H9 (cell line): Measurements from ENCODE around the gene ITIH4. TPM values are rescaled to one million over a fixed set of nuclear protein-coding genes. Genes with fewer than 3 reads are reported as not detected.

Experiments used
- DNase-seq: peaks from one replicate; pipeline ENCODE4 v3.0.0-alpha.2; 2017
- H2AFZ ChIP-seq: one replicate; pipeline ENCODE4 v1.6.1; 2013; ENCODE audit warnings: mild to moderate bottlenecking, low read length, control low read depth, moderate library complexity
- H2AK5ac ChIP-seq: 2 replicates; pipeline ENCODE4 v1.6.1; 2013; ENCODE audit warnings: low read length, control low read depth, mixed read lengths; ENCODE audit not compliant: insufficient read length
- H2BK120ac ChIP-seq: one replicate; pipeline ENCODE4 v1.6.1; 2013; ENCODE audit warnings: low read depth, mild to moderate bottlenecking, low read length, control low read depth, inconsistent platforms; ENCODE audit not compliant: poor library complexity, severe bottlenecking
- H2BK12ac ChIP-seq: 2 replicates; pipeline ENCODE4 v1.6.1; 2013; ENCODE audit warnings: low read length, control low read depth, mixed read lengths, low read depth; ENCODE audit not compliant: insufficient read length
- H2BK15ac ChIP-seq: 2 replicates; pipeline ENCODE4 v1.6.1; 2013; ENCODE audit warnings: low read depth, low read length, control low read depth
- H2BK20ac ChIP-seq: one replicate; pipeline ENCODE4 v1.6.1; 2013; ENCODE audit warnings: low read depth, mild to moderate bottlenecking, low read length, control low read depth, inconsistent platforms; ENCODE audit not compliant: poor library complexity, severe bottlenecking
- H2BK5ac ChIP-seq: 2 replicates; pipeline ENCODE4 v1.6.1; 2013; ENCODE audit warnings: low read length, control low read depth, mixed read lengths; ENCODE audit not compliant: insufficient read length
- H3K14ac ChIP-seq: 2 replicates; pipeline ENCODE4 v1.6.1; 2013; ENCODE audit warnings: low read length, control low read depth; ENCODE audit not compliant: insufficient read depth
- H3K18ac ChIP-seq: 2 replicates; pipeline ENCODE4 v1.6.1; 2013; ENCODE audit warnings: low read depth, mild to moderate bottlenecking, mixed read lengths, low read length, control low read depth; ENCODE audit not compliant: insufficient read length
- H3K23ac ChIP-seq: 2 replicates; pipeline ENCODE4 v1.6.1; 2013; ENCODE audit warnings: low read length, control low read depth, mixed read lengths, low read depth; ENCODE audit not compliant: insufficient read length
- H3K23me2 ChIP-seq: 2 replicates; pipeline ENCODE4 v1.6.1; 2013; ENCODE audit warnings: low read depth, mild to moderate bottlenecking, mixed read lengths, low read length, control low read depth; ENCODE audit not compliant: insufficient read length, poor library complexity, severe bottlenecking
- H3K27ac ChIP-seq: 2 replicates; pipeline ENCODE4 v1.5.1; 2013; ENCODE audit warnings: low read length, control low read depth, mixed read lengths, low read depth; ENCODE audit not compliant: insufficient read length
- H3K27me3 ChIP-seq: 2 replicates; pipeline ENCODE4 v1.6.1; 2013; ENCODE audit warnings: low read length, control low read depth, inconsistent platforms; ENCODE audit not compliant: insufficient read depth
- H3K4ac ChIP-seq: 2 replicates; pipeline ENCODE4 v1.6.1; 2013; ENCODE audit warnings: low read depth, mild to moderate bottlenecking, control low read depth, inconsistent platforms, low read length, moderate library complexity
- H3K4me1 ChIP-seq: 2 replicates; pipeline ENCODE4 v1.6.1; 2013; ENCODE audit warnings: low read length, control low read depth, inconsistent platforms; ENCODE audit not compliant: insufficient read depth
- H3K4me2 ChIP-seq: 2 replicates; pipeline ENCODE4 v1.6.1; 2013; ENCODE audit warnings: low read length, control low read depth, mixed read lengths; ENCODE audit not compliant: insufficient read length, insufficient read depth
- H3K56ac ChIP-seq: 2 replicates; pipeline ENCODE4 v1.6.1; 2013; ENCODE audit warnings: low read depth, mild to moderate bottlenecking, mixed read lengths, low read length, control low read depth; ENCODE audit not compliant: insufficient read length
- H3K79me1 ChIP-seq: 2 replicates; pipeline ENCODE4 v1.6.1; 2013; ENCODE audit warnings: low read depth, mild to moderate bottlenecking, moderate library complexity, low read length, control low read depth, inconsistent platforms; ENCODE audit not compliant: insufficient read depth, poor library complexity, severe bottlenecking
- H3K79me2 ChIP-seq: 2 replicates; pipeline ENCODE4 v1.6.1; 2013; ENCODE audit warnings: low read length, control low read depth, inconsistent platforms; ENCODE audit not compliant: insufficient read depth
- H3K9ac ChIP-seq: 2 replicates; pipeline ENCODE4 v1.6.1; 2013; ENCODE audit warnings: low read length, control low read depth, mixed read lengths; ENCODE audit not compliant: insufficient read length; ENCODE audit errors: extremely low read depth
- H3K9me3 ChIP-seq: one replicate; pipeline ENCODE4 v1.6.1; 2013; ENCODE audit warnings: low read depth, low read length, inconsistent platforms; ENCODE audit not compliant: control insufficient read depth
- H3T11ph ChIP-seq: one replicate; pipeline ENCODE4 v1.6.1; 2013; ENCODE audit warnings: mild to moderate bottlenecking, low read length, control low read depth, inconsistent platforms
- H4K20me1 ChIP-seq: one replicate; pipeline ENCODE4 v1.6.1; 2013; ENCODE audit not compliant: control insufficient read depth, insufficient read length, insufficient read depth
- H4K5ac ChIP-seq: 2 replicates; pipeline ENCODE4 v1.6.1; 2013; ENCODE audit warnings: low read depth, mild to moderate bottlenecking, mixed read lengths, low read length, control low read depth; ENCODE audit not compliant: insufficient read length
- H4K8ac ChIP-seq: replicated peaks from 2 replicates; pipeline ENCODE4 v1.6.1; 2013; ENCODE audit warnings: low read length, control low read depth, mixed read lengths, low read depth; ENCODE audit not compliant: insufficient read length
- H4K91ac ChIP-seq: 2 replicates; pipeline ENCODE4 v1.6.1; 2013; ENCODE audit warnings: low read depth, mild to moderate bottlenecking, moderate library complexity, mixed read lengths, low read length, control low read depth; ENCODE audit not compliant: insufficient read length
- H3K27ac Mint-ChIP-seq, 3 experiments: 2 replicates in 2 of 3; 3 replicates in 1 of 3; pipeline ENCODE4 v1.8.0; 2020 to 2021; ENCODE audit warnings: mixed read lengths in 3 of 3, mild to moderate bottlenecking in 1 of 3, moderate library complexity in 1 of 3
- H3K27me3 Mint-ChIP-seq: 2 replicates; pipeline ENCODE4 v1.8.0; 2021; ENCODE audit warnings: low read depth, mild to moderate bottlenecking, moderate library complexity, mixed read lengths
- H3K36me3 Mint-ChIP-seq, 3 experiments: 2 replicates in 2 of 3; 3 replicates in 1 of 3; pipeline ENCODE4 v1.8.0; 2020 to 2021; ENCODE audit warnings: low read depth in 3 of 3, mixed read lengths in 3 of 3; ENCODE audit not compliant: insufficient read depth in 1 of 3
- H3K4me1 Mint-ChIP-seq, 2 experiments: 2 replicates each; pipeline ENCODE4 v1.8.0; 2020; ENCODE audit warnings: mixed read lengths in 2 of 2
- H3K4me3 Mint-ChIP-seq, 2 experiments: 2 replicates in 1 of 2; 3 replicates in 1 of 2; pipeline ENCODE4 v1.8.0; 2020 to 2021; ENCODE audit warnings: mild to moderate bottlenecking in 2 of 2, mixed read lengths in 2 of 2, moderate library complexity in 1 of 2
- H3K9me3 Mint-ChIP-seq, 2 experiments: 2 replicates in 1 of 2; 3 replicates in 1 of 2; pipeline ENCODE4 v1.8.0; 2020; ENCODE audit warnings: mild to moderate bottlenecking in 2 of 2, mixed read lengths in 2 of 2, moderate library complexity in 1 of 2
- CTCF ChIP-seq: fragments of 200-600 bp; sonication (generic); conservative IDR thresholded peaks from 3 replicates; pipeline ENCODE4 v1.8.0; 2021; ENCODE audit warnings: antibody characterized with exemption, mild to moderate bottlenecking
- WGBS: extraction: QIAGEN DNeasy Blood & Tissue Kit; methylation state at CpG from one replicate; pipeline ENCODE4 v1.1.7; 2013; ENCODE audit warnings: missing lambda C conversion rate, low lambda C conversion rate, mixed read lengths; ENCODE audit not compliant: insufficient read length; ENCODE audit errors: extremely low coverage; 5-methylcytosine and 5-hydroxymethylcytosine counted together
- total RNA-seq: library from RNA; stranded (reverse); gene quantifications from 2 replicates; pipeline ENCODE4 v1.2.1, GENCODE V29; 2021

ITIH4 gene
- total RNA-seq, 1 experiment from 2014 or later, result 3.0 TPM

- H3K4me3 Mint-ChIP-seq, result no peak overlapping the region
- no peak overlapping the region for H2BK15ac ChIP-seq
- no peak overlapping the region for H4K8ac ChIP-seq
- H2BK12ac ChIP-seq, result no peak overlapping the region
- no peak overlapping the region for H2AK5ac ChIP-seq
- H3K27ac ChIP-seq, result no peak overlapping the region
- H3K14ac ChIP-seq, result no peak overlapping the region; the same call in 1 of the 2 replicates
- WGBS, result no CpG with 5 or more reads among the region's 10 CpGs
- H2BK120ac ChIP-seq, result no peak overlapping the region
- no peak overlapping the region for H4K5ac ChIP-seq
- H4K91ac ChIP-seq, result no peak overlapping the region
- no peak overlapping the region for H2BK20ac ChIP-seq
- H2AFZ ChIP-seq, result no peak overlapping the region
- H3K9me3 ChIP-seq, result no peaks in the 10 kb centered on the region
- peaks cover 14 to 19% of the 10 kb centered on the region in 2 experiments for H3K4me1 Mint-ChIP-seq
- H3K36me3 Mint-ChIP-seq, result no peaks in the 10 kb centered on the region; a peak in 2 of 7 replicates
- no peaks in the 10 kb centered on the region for H3K23me2 ChIP-seq
- H3K79me1 ChIP-seq, result no peaks in the 10 kb centered on the region
- no peak for TF ChIP-seq CTCF
- no peak overlapping the region for H3K27ac Mint-ChIP-seq
- H3K79me2 ChIP-seq, result no peaks in the 10 kb centered on the region
- H2BK5ac ChIP-seq, result no peak overlapping the region
- H3K9me3 Mint-ChIP-seq, result no peaks in the 10 kb centered on the region
- H3K4me2 ChIP-seq, result no peak overlapping the region
- H3K18ac ChIP-seq, result no peak overlapping the region
- no peak overlapping the region for H3K9ac ChIP-seq
- no peak overlapping the region for H3K56ac ChIP-seq
- H3K4ac ChIP-seq, result no peak overlapping the region
- H3K27me3 ChIP-seq, result no peaks in the 10 kb centered on the region
- no peak overlapping the region for H3T11ph ChIP-seq
- no peaks in the 10 kb centered on the region; the same call in 1 of the 2 replicates for H3K27me3 Mint-ChIP-seq
- no peak for DNase-seq
- H3K4me1 ChIP-seq, result 0 out of 2 replicates have a peak, but pooled peaks cover 4% of the 10 kb centered on the region
- H3K23ac ChIP-seq, result no peak overlapping the region
- no peaks in the 10 kb centered on the region for H4K20me1 ChIP-seq
These were observed 6.4 kb downstream of the ITIH4 start for GRCh38 chr3:52824037-52824436.
